H1 (cell line): ENCODE measurements around the gene PTK6. TPM values are rescaled to one million over a fixed set of nuclear protein-coding genes. Genes with fewer than 3 reads are reported as not detected.

Experiments
- CTCF ChIA-PET: fragments of 300-600 bp; sonication (Branson Sonifier 250); formaldehyde crosslinking; loops from one replicate; lab custom pipeline; 2021; ENCODE audit not compliant: partially characterized antibody; lab: Charles Lee
- POLR2A ChIA-PET: fragments of 300-600 bp; sonication (Branson Sonifier 250); formaldehyde crosslinking; loops from one replicate; lab custom pipeline; 2021; ENCODE audit warnings: inconsistent platforms; ENCODE audit not compliant: partially characterized antibody; lab: Charles Lee
- DNase-seq, 2 experiments: peaks; one replicate each; pipeline versions ENCODE4 v3.0.0 to v3.0.0-alpha.2; 2010 to 2022; ENCODE audit warnings: low spot score in 2 of 2, low read depth in 1 of 2, mixed read lengths in 1 of 2
- FAIRE-seq: peaks from 2 replicates; lab custom pipeline; 2011; peaks lifted over from hg19 to GRCh38; lab: Jason Lieb, UNC
- H2AFZ ChIP-seq: 2 replicates; pipeline ENCODE4 v1.8.1; 2012; ENCODE audit warnings: low read length, inconsistent platforms
- H2AK5ac ChIP-seq: 2 replicates; pipeline ENCODE4 v1.6.1; 2013; ENCODE audit warnings: low read depth, low read length
- H2BK120ac ChIP-seq: replicated peaks from 2 replicates; pipeline ENCODE3; 2013; ENCODE audit warnings: low read depth, low read length, inconsistent platforms
- H2BK12ac ChIP-seq: 2 replicates; pipeline ENCODE4 v1.6.1; 2013; ENCODE audit warnings: low read depth, low read length
- H2BK15ac ChIP-seq: 2 replicates; pipeline ENCODE4 v1.6.1; 2013; ENCODE audit warnings: low read length
- H2BK20ac ChIP-seq: 2 replicates; pipeline ENCODE4 v1.6.1; 2013; ENCODE audit warnings: low read length
- H2BK5ac ChIP-seq: 2 replicates; pipeline ENCODE4 v1.6.1; 2013; ENCODE audit warnings: low read depth, low read length
- H3K14ac ChIP-seq: 2 replicates; pipeline ENCODE4 v1.6.1; 2013; ENCODE audit warnings: inconsistent platforms; ENCODE audit not compliant: insufficient read length
- H3K18ac ChIP-seq: 2 replicates; pipeline ENCODE4 v1.6.1; 2013; ENCODE audit warnings: low read length; ENCODE audit errors: extremely low read depth
- H3K23ac ChIP-seq: 2 replicates; pipeline ENCODE4 v1.6.1; 2013; ENCODE audit warnings: inconsistent platforms; ENCODE audit not compliant: insufficient read length
- H3K23me2 ChIP-seq: 2 replicates; pipeline ENCODE4 v1.6.1; 2013; ENCODE audit warnings: low read depth, low read length
- H3K27ac ChIP-seq: 2 replicates; pipeline ENCODE4 v1.6.1; 2011; ENCODE audit warnings: low read depth, low read length, inconsistent platforms
- H3K27me3 ChIP-seq, 4 experiments: replicated peaks in 1 of 4; 1 replicate in 1 of 4; 2 replicates in 3 of 4; pipeline versions ENCODE4 v1.6.1 to v1.8.1; 2011 to 2013; ENCODE audit warnings: low read length in 3 of 4, mild to moderate bottlenecking in 3 of 4, inconsistent platforms in 2 of 4, mixed read lengths in 2 of 4, moderate library complexity in 1 of 4; ENCODE audit not compliant: control insufficient read depth in 3 of 4, insufficient read depth in 3 of 4; ENCODE audit errors: extremely low read depth in 1 of 4
- H3K36me3 ChIP-seq, 4 experiments: 2 replicates each; pipeline versions ENCODE4 v1.6.1 to v1.8.1; 2011 to 2013; ENCODE audit warnings: mild to moderate bottlenecking in 4 of 4, low read length in 3 of 4, moderate library complexity in 2 of 4, control low read depth in 1 of 4, inconsistent platforms in 1 of 4; ENCODE audit not compliant: insufficient read depth in 4 of 4, control insufficient read depth in 2 of 4
- H3K4ac ChIP-seq: replicated peaks from 2 replicates; pipeline ENCODE3; 2013; ENCODE audit warnings: low read length, low read depth, mixed read lengths, inconsistent platforms; ENCODE audit not compliant: insufficient read length
- H3K4me1 ChIP-seq, 4 experiments: replicated peaks in 1 of 4; 1 replicate in 1 of 4; 2 replicates in 3 of 4; pipeline versions ENCODE4 v1.6.1 to v1.8.1; 2011 to 2013; ENCODE audit warnings: low read length in 3 of 4, inconsistent platforms in 2 of 4, mixed read lengths in 1 of 4; ENCODE audit not compliant: insufficient read depth in 4 of 4, control insufficient read depth in 3 of 4
- H3K4me2 ChIP-seq, 2 experiments: 2 replicates each; pipeline versions ENCODE4 v1.6.1 to v1.8.1; 2011 to 2013; ENCODE audit warnings: low read depth in 2 of 2, low read length in 2 of 2, control low read depth in 1 of 2, inconsistent platforms in 1 of 2, mild to moderate bottlenecking in 1 of 2; ENCODE audit not compliant: insufficient read depth in 1 of 2
- H3K4me3 ChIP-seq, 4 experiments: fragments of 200-600, 300-600 bp in 1 of 4; sonication (generic), shearing (Covaris generic), sonication (Bioruptor Twin) in 1 of 4; 2 replicates each; pipeline versions ENCODE4 v1.5.1 to v1.8.1; 2011 to 2016; ENCODE audit warnings: low read length in 4 of 4, low read depth in 3 of 4, control low read depth in 2 of 4, inconsistent platforms in 2 of 4, mild to moderate bottlenecking in 2 of 4, mixed read lengths in 1 of 4, moderate library complexity in 1 of 4; ENCODE audit not compliant: insufficient read depth in 2 of 4; ENCODE audit errors: extremely low read depth in 1 of 4
- H3K56ac ChIP-seq: replicated peaks from 2 replicates; pipeline ENCODE3; 2013; ENCODE audit warnings: low read depth, mild to moderate bottlenecking, mixed read lengths, low read length, inconsistent platforms; ENCODE audit not compliant: insufficient read length
- H3K79me1 ChIP-seq: 2 replicates; pipeline ENCODE4 v1.6.1; 2013; ENCODE audit warnings: low read depth, low read length, control low read depth
- H3K79me2 ChIP-seq, 2 experiments: 2 replicates each; pipeline versions ENCODE4 v1.6.1 to v1.8.1; 2012 to 2013; ENCODE audit warnings: low read length in 2 of 2, mild to moderate bottlenecking in 2 of 2, inconsistent platforms in 1 of 2; ENCODE audit not compliant: insufficient read depth in 2 of 2, control insufficient read depth in 1 of 2
- H3K9ac ChIP-seq, 4 experiments: replicated peaks in 1 of 4; 1 replicate in 1 of 4; 2 replicates in 3 of 4; pipeline versions ENCODE4 v1.6.1 to v1.8.1; 2011 to 2013; ENCODE audit warnings: low read depth in 3 of 4, low read length in 3 of 4, control low read depth in 2 of 4, mild to moderate bottlenecking in 2 of 4, moderate library complexity in 2 of 4, inconsistent platforms in 1 of 4; ENCODE audit errors: extremely low read depth in 1 of 4
- H3K9me3 ChIP-seq, 2 experiments: 2 replicates each; pipeline versions ENCODE4 v1.6.1 to v1.8.1; 2012 to 2013; ENCODE audit warnings: mild to moderate bottlenecking in 2 of 2, moderate library complexity in 2 of 2, control low read depth in 1 of 2, inconsistent platforms in 1 of 2, low read depth in 1 of 2, low read length in 1 of 2, mixed read lengths in 1 of 2; ENCODE audit not compliant: insufficient read depth in 2 of 2
- H4K20me1 ChIP-seq, 2 experiments: replicated peaks in 1 of 2; 2 replicates each; pipeline versions ENCODE3 to v1.8.1; 2011 to 2013; ENCODE audit warnings: inconsistent platforms in 2 of 2, low read length in 2 of 2, mild to moderate bottlenecking in 1 of 2; ENCODE audit not compliant: insufficient read depth in 2 of 2, control insufficient read depth in 1 of 2
- H4K5ac ChIP-seq: 2 replicates; pipeline ENCODE4 v1.6.1; 2013; ENCODE audit warnings: low read length, low read depth, mixed read lengths, inconsistent platforms; ENCODE audit not compliant: insufficient read length
- H4K8ac ChIP-seq: 2 replicates; pipeline ENCODE4 v1.8.0; 2013; ENCODE audit warnings: mild to moderate bottlenecking, moderate library complexity, low read length, inconsistent platforms; ENCODE audit not compliant: insufficient read depth; ENCODE audit errors: extremely low read depth
- H4K91ac ChIP-seq: replicated peaks from 2 replicates; pipeline ENCODE3; 2013; ENCODE audit warnings: low read length, mixed read lengths, inconsistent platforms; ENCODE audit not compliant: insufficient read length
- CBX5 ChIP-seq: fragments of 300-800, 300-1000 bp; sonication (generic); IDR thresholded peaks from 2 replicates; pipeline ENCODE4 v1.7.1; 2016; ENCODE audit warnings: antibody characterized with exemption, low read length, low read depth
- CTBP2 ChIP-seq: IDR thresholded peaks from 2 replicates; pipeline ENCODE4 v1.7.0; 2011; ENCODE audit warnings: borderline replicate concordance, mild to moderate bottlenecking, moderate library complexity, mixed read lengths, low read length; ENCODE audit not compliant: insufficient read depth, insufficient read length
- FOSL1 ChIP-seq: IDR thresholded peaks from 2 replicates; pipeline ENCODE4 v1.6.1; 2011; ENCODE audit warnings: mild to moderate bottlenecking, low read depth, low read length, moderate library complexity; ENCODE audit not compliant: insufficient read depth
- GABPA ChIP-seq: IDR thresholded peaks from 2 replicates; pipeline ENCODE4 v1.6.1; 2011; ENCODE audit warnings: mild to moderate bottlenecking, low read length, moderate library complexity, borderline replicate concordance; ENCODE audit not compliant: insufficient read depth
- JUN ChIP-seq: IDR thresholded peaks from 2 replicates; pipeline ENCODE4 v1.6.1; 2011; ENCODE audit warnings: low read depth, mild to moderate bottlenecking, improper control_type of control experiment, low read length
- POU5F1 ChIP-seq: IDR thresholded peaks from 2 replicates; pipeline ENCODE4 v1.6.1; 2011; ENCODE audit warnings: low read depth, mild to moderate bottlenecking, low read length, moderate library complexity
- WGBS, 2 experiments: shearing (Covaris generic) in 1 of 2; methylation state at CpG; one replicate each; pipeline versions ENCODE4 v1.1.6 to v1.1.7; 2013 to 2015; ENCODE audit warnings: low lambda C conversion rate in 2 of 2, mixed read lengths in 2 of 2, inconsistent platforms in 1 of 2, low coverage in 1 of 2, missing lambda C conversion rate in 1 of 2; ENCODE audit not compliant: insufficient replicate concordance in 2 of 2, insufficient coverage in 1 of 2, insufficient read length in 1 of 2; ENCODE audit errors: extremely low coverage in 1 of 2, missing lambda C conversion rate in 1 of 2; 5-methylcytosine and 5-hydroxymethylcytosine counted together
- polyA plus RNA-seq, 7 experiments: library from polyadenylated mRNA; depleted of rRNA in 3 of 7; stranded (reverse) in 5 of 7; unstranded in 2 of 7; fragments of >200 nt in 5 of 7; fragments of 200-250 nt in 2 of 7; gene quantifications; 1 replicate in 5 of 7; 2 replicates in 1 of 7; 4 replicates in 1 of 7; pipeline versions ENCODE4 v1.2.1 to v1.2.3, GENCODE V29; 2011 to 2013; ENCODE audit warnings: missing spikeins in 2 of 7, mixed read lengths in 2 of 7
- total RNA-seq: library from RNA; stranded (reverse); fragmentation: NEBNext Ultra II Directional; extraction: Animal tissue kit (Norgen Biotek cat#: 25700); gene quantifications from 2 replicates; pipeline ENCODE4 v1.2.1, GENCODE V29; 2021
- TF ChIP-seq, protein P1 (sequence below): IDR thresholded peaks from 2 replicates; pipeline ENCODE4 v1.6.1; 2012; ENCODE audit warnings: inconsistent platforms
- TF ChIP-seq, protein P2 (sequence below), 3 experiments: IDR thresholded peaks; 1 replicate in 2 of 3; 2 replicates in 1 of 3; pipeline versions ENCODE4 v1.5.1 to v1.6.1; 2011; ENCODE audit warnings: low read length in 3 of 3, mild to moderate bottlenecking in 3 of 3, inconsistent platforms in 2 of 3, low read depth in 1 of 3, moderate library complexity in 1 of 3; ENCODE audit not compliant: insufficient read depth in 1 of 3; ENCODE audit errors: control extremely low read depth in 1 of 3

The PTK6 gene
- total and polyA plus RNA-seq, 2 of the 8 experiments (the other 6 are each of a cell fraction or from before 2014, with no cell fraction given): 0.12 to 0.19 TPM

DNA sequence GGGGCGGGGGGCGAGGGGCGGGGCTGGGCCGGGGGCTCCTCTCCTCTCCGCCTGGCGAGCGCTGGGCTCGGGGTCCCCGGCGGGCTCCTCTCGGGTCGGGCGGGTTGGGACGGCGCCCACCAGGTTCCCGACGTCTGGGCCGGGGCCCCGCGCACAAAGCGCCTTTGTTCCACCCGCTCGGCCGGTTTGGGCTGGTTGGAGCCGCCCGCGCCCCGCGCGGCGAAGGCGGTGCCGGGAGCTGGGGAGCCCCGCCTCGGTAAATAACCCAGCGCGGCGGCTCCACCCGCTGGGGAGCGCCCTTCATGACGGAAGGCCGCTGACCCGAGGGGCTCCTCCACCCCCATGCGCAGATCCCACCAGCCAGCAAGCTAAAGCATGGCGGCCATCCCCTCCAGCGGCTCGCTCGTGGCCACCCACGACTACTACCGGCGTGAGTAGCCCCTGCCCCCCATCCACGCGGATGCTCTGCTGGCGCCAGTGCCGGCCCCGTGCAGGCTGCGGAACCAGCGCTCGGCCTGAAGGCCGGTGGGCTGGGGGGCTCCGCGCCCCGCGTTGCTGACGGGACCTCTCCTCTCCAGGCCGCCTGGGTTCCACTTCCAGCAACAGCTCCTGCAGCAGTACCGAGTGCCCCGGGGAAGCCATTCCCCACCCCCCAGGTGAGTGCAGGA is 16.1 kb downstream of the PTK6 start:
- peaks cover 17% of the 10 kb centered on the region; the same call in 1 of the 2 replicates for H3K23me2 ChIP-seq
- no peak overlapping the region for H2BK20ac ChIP-seq
- H3K9ac ChIP-seq: peak overlapping the region; percentile 80 to 97 (median 90)
- FAIRE-seq (no peak), DNase-seq (peak in 1 of 2 experiments; percentile 79)
- no peak overlapping the region for H3K23ac ChIP-seq
- H3K4me2 ChIP-seq: peak overlapping the region; percentile 68 to 97
- ChIA-PET POLR2A (interaction anchor here (0.6 to 4.6 kb wide), 35 partner anchors 10 to 453 kb away, joined by 3 to 59 read pairs (median 4); partner anchors contain the start of genes ARFRP1, COL20A1, KCNQ2 and PTK6), CTCF (interaction anchor here (0.6 to 4.2 kb wide), 6 partner anchors 15 to 451 kb away, joined by 3 to 28 read pairs (median 4); partner anchors contain the start of gene PTK6)
- H3K56ac ChIP-seq: peak overlapping the region; percentile 69
- H2BK120ac ChIP-seq: no peak overlapping the region
- H4K8ac ChIP-seq: peak overlapping the region; percentile 99
- peak overlapping the region; percentile 54 for H4K91ac ChIP-seq
- H3K4me3 ChIP-seq: peak overlapping the region; percentile 66 to 99 (median 88)
- H3K4ac ChIP-seq: peak overlapping the region; percentile 38
- no peak overlapping the region for H2AK5ac ChIP-seq
- no peaks in the 10 kb centered on the region for H3K9me3 ChIP-seq
- peak overlapping the region; percentile 75 for H2BK5ac ChIP-seq
- H4K20me1 ChIP-seq: peaks cover 3 to 22% of the 10 kb centered on the region in 2 experiments
- H3K14ac ChIP-seq: no peak overlapping the region
- no peak overlapping the region for H2AFZ ChIP-seq
- WGBS, 2 experiments: 2% methylated on average over 31 of the region's 68 CpGs; no CpG with 5 or more reads in 1 of the 2 experiments
- peaks cover 7% of the 10 kb centered on the region; the same call in 1 of the 2 replicates for H3K79me1 ChIP-seq
- H3K27me3 ChIP-seq: peaks cover 0 to 6% (median under 1%) of the 10 kb centered on the region in 4 experiments; a peak in 2 of 7 replicates
- peak overlapping the region; percentile 60 for H3K18ac ChIP-seq
- peaks cover 0 to 21% (median 10%) of the 10 kb centered on the region in 4 experiments; a peak in 5 of 7 replicates for H3K4me1 ChIP-seq
- H3K27ac ChIP-seq: peak overlapping the region; percentile 87
- no peak overlapping the region for H4K5ac ChIP-seq
- H3K36me3 ChIP-seq: peaks cover 0 to 14% (median 0%) of the 10 kb centered on the region in 4 experiments; a peak in 2 of 8 replicates
- peaks cover 0 to 4% of the 10 kb centered on the region in 2 experiments; a peak in 1 of 4 replicates for H3K79me2 ChIP-seq
- H2BK15ac ChIP-seq: no peak overlapping the region
- 0 out of 2 replicates have a peak overlapping the region, but pooled peaks have one; percentile 17 for H2BK12ac ChIP-seq
- TF ChIP-seq FOSL1 (no peak), CTBP2 (no peak), JUN (peak; percentile 61; the same call in 1 of the 2 replicates), GABPA (no peak), CBX5 (no peak), POU5F1 (no peak)
- TF ChIP-seq, protein P1, sequence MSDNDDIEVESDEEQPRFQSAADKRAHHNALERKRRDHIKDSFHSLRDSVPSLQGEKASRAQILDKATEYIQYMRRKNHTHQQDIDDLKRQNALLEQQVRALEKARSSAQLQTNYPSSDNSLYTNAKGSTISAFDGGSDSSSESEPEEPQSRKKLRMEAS: peak; percentile 13
- TF ChIP-seq, protein P2, sequence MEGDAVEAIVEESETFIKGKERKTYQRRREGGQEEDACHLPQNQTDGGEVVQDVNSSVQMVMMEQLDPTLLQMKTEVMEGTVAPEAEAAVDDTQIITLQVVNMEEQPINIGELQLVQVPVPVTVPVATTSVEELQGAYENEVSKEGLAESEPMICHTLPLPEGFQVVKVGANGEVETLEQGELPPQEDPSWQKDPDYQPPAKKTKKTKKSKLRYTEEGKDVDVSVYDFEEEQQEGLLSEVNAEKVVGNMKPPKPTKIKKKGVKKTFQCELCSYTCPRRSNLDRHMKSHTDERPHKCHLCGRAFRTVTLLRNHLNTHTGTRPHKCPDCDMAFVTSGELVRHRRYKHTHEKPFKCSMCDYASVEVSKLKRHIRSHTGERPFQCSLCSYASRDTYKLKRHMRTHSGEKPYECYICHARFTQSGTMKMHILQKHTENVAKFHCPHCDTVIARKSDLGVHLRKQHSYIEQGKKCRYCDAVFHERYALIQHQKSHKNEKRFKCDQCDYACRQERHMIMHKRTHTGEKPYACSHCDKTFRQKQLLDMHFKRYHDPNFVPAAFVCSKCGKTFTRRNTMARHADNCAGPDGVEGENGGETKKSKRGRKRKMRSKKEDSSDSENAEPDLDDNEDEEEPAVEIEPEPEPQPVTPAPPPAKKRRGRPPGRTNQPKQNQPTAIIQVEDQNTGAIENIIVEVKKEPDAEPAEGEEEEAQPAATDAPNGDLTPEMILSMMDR (IDR thresholded peaks at IDR 0.05; ENCODE audit: control extremely low read depth in 1 of 3, insufficient read depth in 1 of 3, low read depth in 1 of 3, low read length in 3 of 3): no peak
